Activated naive CD4-positive, alpha-beta T cell treated with anti-CD3 and anti-CD28 coated beads for 36 hours (primary cell): ENCODE results near the gene LMOD1. TPM values are rescaled to one million over a fixed set of nuclear protein-coding genes. Genes with fewer than 3 reads are reported as not detected.
"Not testable (repeated sequence)": the region's sequence is repeated elsewhere in the genome, so short reads cannot be mapped to it uniquely, and the experiment has no call there.

Experiments used
- CTCF ChIA-PET: fragments of 350-600 bp; sonication (Branson Sonifier 250); formaldehyde crosslinking; loops from one replicate; lab custom pipeline; 2021; ENCODE audit warnings: antibody characterized with exemption; lab: Charles Lee
- DNase-seq: peaks from one replicate; pipeline ENCODE4 v3.0.0-alpha.2; 2020
- H3K27ac Mint-ChIP-seq: one replicate; pipeline ENCODE4 v1.8.0; 2021; ENCODE audit warnings: mild to moderate bottlenecking, mixed read lengths
- H3K27me3 Mint-ChIP-seq: one replicate; pipeline ENCODE4 v1.8.0; 2021; ENCODE audit warnings: low read depth, mixed read lengths
- H3K36me3 Mint-ChIP-seq: one replicate; pipeline ENCODE4 v1.8.0; 2021; ENCODE audit warnings: low read depth, mixed read lengths
- H3K4me1 Mint-ChIP-seq: one replicate; pipeline ENCODE4 v1.8.0; 2021; ENCODE audit warnings: low read depth, mixed read lengths
- H3K4me3 Mint-ChIP-seq: one replicate; pipeline ENCODE4 v1.8.0; 2021; ENCODE audit warnings: mild to moderate bottlenecking, moderate library complexity, mixed read lengths
- H3K9me3 Mint-ChIP-seq: one replicate; pipeline ENCODE4 v1.8.0; 2021; ENCODE audit warnings: mixed read lengths
- intact Hi-C: fragments of 100-400 bp; cut with micrococcal nuclease; formaldehyde crosslinking; loops from one replicate; pipeline ENCODE4 v1.15.1; 2023
- total RNA-seq, 2 experiments: library from RNA; stranded (reverse); gene quantifications; one replicate each; pipeline ENCODE4 v1.2.3, GENCODE V29; 2021

Gene LMOD1
- total RNA-seq, 2 experiments from 2014 or later, result not detected

DNA sequence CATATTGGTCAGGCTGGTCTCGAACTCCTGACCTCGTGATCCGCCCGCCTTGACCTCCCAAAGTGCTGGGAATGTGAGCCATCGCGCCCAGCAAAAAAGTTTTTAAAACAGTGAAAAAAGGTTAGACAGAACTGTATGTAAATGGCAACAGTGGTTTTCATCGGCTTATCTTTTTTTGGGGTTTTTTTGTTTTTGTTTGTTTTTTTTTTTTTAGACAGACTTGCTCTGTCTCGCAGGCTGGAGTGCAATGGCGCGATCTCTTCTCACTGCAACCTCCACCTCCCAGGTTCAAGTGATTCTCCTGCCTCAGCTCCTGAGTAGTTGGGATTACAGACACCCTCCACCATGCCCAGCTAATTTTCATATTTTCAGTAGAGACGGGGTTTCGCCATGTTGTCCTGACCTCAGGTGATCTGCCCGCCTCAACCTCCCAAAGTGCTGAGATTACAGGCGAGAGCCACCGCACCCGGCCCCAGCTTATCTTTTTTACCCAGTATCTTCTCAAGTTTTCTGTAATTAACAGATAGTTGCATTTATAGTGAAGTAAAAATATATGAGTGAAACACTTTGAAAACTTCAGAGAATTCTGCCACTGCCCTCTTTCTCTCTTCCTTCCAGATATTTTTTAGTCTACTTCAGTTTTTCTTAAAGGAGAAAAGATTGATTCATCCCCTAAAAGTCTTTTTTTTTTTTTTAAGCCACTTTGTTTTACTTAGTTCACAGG is 22.0 kb upstream of the LMOD1 start:
- Mint-ChIP-seq H3K27me3 (no peaks in the 10 kb centered on the region), H3K4me1 (no peaks in the 10 kb centered on the region), H3K4me3 (no peak overlapping the region), H3K9me3 (no peaks in the 10 kb centered on the region), H3K36me3 (peaks cover 15% of the 10 kb centered on the region), H3K27ac (no peak overlapping the region)
- intact Hi-C loops, result no loop called here
- CTCF ChIA-PET, result interaction anchor here (0.6 to 1.6 kb wide), 5 partner anchors 29 to 276 kb away, joined by 3 to 12 read pairs (median 6); no protein-coding TSS in a partner anchor
- no peak for DNase-seq

DNA sequence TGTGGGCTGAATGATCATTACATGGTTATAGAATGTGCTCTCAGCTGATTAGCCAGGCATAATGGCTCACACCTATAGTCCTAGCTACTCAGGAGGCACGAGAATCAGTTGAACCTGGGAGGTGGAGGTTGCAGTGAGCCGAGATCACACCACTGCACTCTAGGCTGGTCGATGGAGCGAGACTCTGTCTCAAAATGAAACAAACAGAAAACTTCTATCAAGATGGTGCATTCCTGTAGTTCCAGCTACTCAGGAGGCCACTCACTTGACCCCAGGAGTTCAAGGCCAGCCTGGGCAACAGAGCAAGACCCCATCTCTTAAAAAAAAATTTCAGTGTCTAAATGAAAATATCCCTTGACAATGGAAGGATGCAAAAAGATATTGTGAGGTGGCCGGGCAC is 19.8 kb upstream of the LMOD1 start:
- Mint-ChIP-seq H3K36me3 (peaks cover 17% of the 10 kb centered on the region), H3K27ac (peak overlapping the region; percentile 39), H3K4me3 (no peak overlapping the region), H3K9me3 (no peaks in the 10 kb centered on the region), H3K27me3 (no peaks in the 10 kb centered on the region), H3K4me1 (no peaks in the 10 kb centered on the region)
- CTCF ChIA-PET, result no interaction called here
- intact Hi-C loops, result no loop called here
- DNase-seq, result no peak

- peaks cover 16% of the 10 kb centered on the region for H3K36me3 Mint-ChIP-seq
- no peaks in the 10 kb centered on the region for H3K9me3 Mint-ChIP-seq
- H3K4me3 Mint-ChIP-seq, result no peak overlapping the region
- no peaks in the 10 kb centered on the region for H3K27me3 Mint-ChIP-seq
- H3K4me1 Mint-ChIP-seq, result peaks cover 2% of the 10 kb centered on the region
- no peak overlapping the region for H3K27ac Mint-ChIP-seq
- intact Hi-C loops, result no loop called here
- CTCF ChIA-PET, result interaction anchor here (0.7 to 2.7 kb wide), 2 partner anchors 10 to 68 kb away, joined by 5 to 18 read pairs; no protein-coding TSS in a partner anchor
- DNase-seq, result no peak
These were observed 17.9 kb upstream of the LMOD1 start for GRCh38 chr1:201964261-201964660.

DNA sequence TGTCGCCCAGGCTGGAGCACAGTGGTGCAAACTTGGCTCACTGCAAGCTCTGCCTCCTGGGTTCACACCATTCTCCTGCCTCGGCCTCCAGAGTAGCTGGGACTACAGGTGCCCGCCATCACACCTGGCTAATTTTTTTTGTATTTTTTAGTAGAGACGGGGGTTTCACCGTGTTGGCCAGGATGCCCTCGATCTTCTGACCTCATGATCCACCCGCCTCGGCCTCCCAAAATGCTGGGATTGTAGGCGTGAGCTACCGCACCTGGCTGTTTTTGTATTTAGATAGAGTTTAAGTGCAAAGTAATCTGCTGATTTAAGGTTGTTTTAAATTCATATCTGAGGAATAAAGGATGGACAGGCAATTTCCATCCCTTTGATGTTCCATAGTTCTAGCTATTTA is 16.0 kb upstream of the LMOD1 start:
- CTCF ChIA-PET, result interaction anchor here (1.4 to 2.7 kb wide), 2 partner anchors 10 to 66 kb away, joined by 5 to 18 read pairs; no protein-coding TSS in a partner anchor
- H3K4me1 Mint-ChIP-seq, H3K27ac Mint-ChIP-seq, DNase-seq, intact Hi-C loops, H3K27me3 Mint-ChIP-seq, H3K9me3 Mint-ChIP-seq, H3K4me3 Mint-ChIP-seq: not testable (repeated sequence)
- H3K36me3 Mint-ChIP-seq, result peaks cover 19% of the 10 kb centered on the region

DNA sequence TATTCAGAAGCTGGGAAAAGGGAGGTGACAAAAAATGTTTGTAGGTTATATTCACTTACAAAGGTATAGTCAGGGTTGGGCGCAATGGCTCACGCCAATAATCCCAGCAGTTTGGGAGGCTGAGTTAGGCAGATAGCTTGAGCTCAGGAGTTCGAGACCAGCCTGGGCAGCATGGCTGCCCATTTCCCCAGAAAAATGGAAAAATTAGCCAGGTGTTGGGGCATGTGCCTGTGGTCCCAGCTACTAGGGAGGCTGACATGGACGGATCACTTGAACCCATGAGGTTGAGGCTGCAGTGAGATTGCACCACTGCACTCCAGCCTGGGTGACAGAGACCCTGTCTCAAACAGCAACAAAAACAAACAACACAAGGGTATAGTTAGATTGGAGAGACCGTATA is 12.0 kb upstream of the LMOD1 start:
- H3K27ac Mint-ChIP-seq, result no peak overlapping the region
- peaks cover 18% of the 10 kb centered on the region for H3K36me3 Mint-ChIP-seq
- H3K4me1 Mint-ChIP-seq, result peaks cover 23% of the 10 kb centered on the region
- no peak overlapping the region for H3K4me3 Mint-ChIP-seq
- CTCF ChIA-PET, result interaction anchor here (0.6 to 1.7 kb wide), 4 partner anchors 41 to 90 kb away, joined by 3 to 4 read pairs (median 4); no protein-coding TSS in a partner anchor
- intact Hi-C loops, result no loop called here
- no peak for DNase-seq
- no peaks in the 10 kb centered on the region for H3K9me3 Mint-ChIP-seq
- no peaks in the 10 kb centered on the region for H3K27me3 Mint-ChIP-seq

DNA sequence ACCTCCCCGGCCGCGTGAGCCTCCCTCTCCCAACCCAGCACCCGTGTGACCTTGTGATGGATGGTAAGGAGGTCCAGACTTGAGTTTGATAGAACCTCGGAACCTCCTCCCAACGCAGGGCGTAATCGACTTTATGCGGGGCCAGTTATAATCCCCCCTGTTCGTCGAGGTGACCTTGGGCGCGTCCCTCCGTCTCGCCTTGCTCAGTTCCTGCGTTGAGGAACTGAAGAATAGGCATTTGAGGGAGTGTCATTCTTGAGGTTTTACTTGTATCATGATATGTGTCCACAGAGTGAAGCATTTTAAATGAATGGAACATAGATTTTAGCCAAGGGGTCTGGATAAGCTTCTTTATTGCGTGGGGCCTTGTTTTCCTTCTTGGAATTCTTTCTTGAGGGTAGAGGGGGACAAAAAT is 9.4 kb upstream of the LMOD1 start:
- peak overlapping the region; percentile 92 for H3K27ac Mint-ChIP-seq
- H3K4me1 Mint-ChIP-seq, result peaks cover 23% of the 10 kb centered on the region
- no peak for DNase-seq
- no peaks in the 10 kb centered on the region for H3K9me3 Mint-ChIP-seq
- H3K27me3 Mint-ChIP-seq, result no peaks in the 10 kb centered on the region
- intact Hi-C loops, result loop anchor here (1.0 to 2.0 kb wide), 6 partner anchors 28 to 937 kb away; partner anchors contain the start of genes IPO9, PPP1R12B and UBE2T
- peak overlapping the region; percentile 96 for H3K4me3 Mint-ChIP-seq
- H3K36me3 Mint-ChIP-seq, result peaks cover 16% of the 10 kb centered on the region
- CTCF ChIA-PET, result interaction anchor here (5.6 kb wide), 1 partner anchor 59 kb away, joined by 33 read pairs; no protein-coding TSS in a partner anchor

DNA sequence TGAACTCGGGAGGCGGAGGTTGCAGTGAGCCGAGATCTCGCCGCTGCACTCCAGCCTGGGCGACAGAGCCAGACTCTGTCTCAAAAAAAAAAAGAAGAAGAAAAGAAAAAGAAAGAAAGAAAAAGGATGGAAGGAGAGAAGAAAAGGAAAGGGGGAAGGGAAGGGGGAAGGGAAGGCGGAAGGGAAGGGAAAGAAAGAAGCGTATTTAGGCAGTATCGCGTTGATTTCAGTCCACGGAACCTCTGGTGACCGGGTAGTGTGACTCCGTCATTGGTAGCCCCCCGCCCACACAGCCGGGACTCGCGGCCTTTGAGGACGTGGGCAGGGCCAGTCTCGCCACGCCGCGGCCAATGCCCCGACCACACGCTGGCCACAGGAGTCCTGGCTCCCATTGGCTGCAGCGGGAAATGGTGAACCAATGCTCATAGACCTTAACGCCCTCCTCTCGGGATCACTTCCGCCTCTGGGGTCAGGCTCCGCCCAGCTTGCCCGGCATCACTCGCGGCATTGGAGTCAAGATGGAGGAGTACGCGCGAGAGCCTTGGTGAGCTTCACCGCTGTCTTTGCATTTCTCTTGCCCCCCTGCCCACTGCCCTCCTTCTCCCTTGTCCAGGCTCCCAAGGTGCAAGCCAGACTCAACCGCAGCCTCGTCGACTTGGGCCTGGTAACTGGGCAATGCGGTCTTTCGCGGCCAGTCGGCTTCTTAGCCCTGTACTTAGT is 8.8 kb upstream of the LMOD1 start, which contains the start of gene TIMM17A:
TIMM17A (plus strand) TSS at position 495 of the 720 bp plus-strand sequence; CDS start at position 519, 24 bp downstream.
- Mint-ChIP-seq H3K4me1 (peaks cover 20% of the 10 kb centered on the region), H3K27me3 (no peaks in the 10 kb centered on the region), H3K36me3 (peaks cover 12% of the 10 kb centered on the region), H3K4me3 (peak within 1 kb of the TSS; percentile 96), H3K27ac (peak within 1 kb of the TSS; percentile 92), H3K9me3 (no peaks in the 10 kb centered on the region)
- CTCF ChIA-PET, result interaction anchor here (5.6 kb wide), 1 partner anchor 59 kb away, joined by 33 read pairs; no protein-coding TSS in a partner anchor
- intact Hi-C loops, result loop anchor here (1.0 to 2.0 kb wide), 6 partner anchors 28 to 936 kb away; partner anchors contain the start of genes IPO9, PPP1R12B and UBE2T
- DNase-seq, result peak; percentile 98

GRCh38 chr1:201954263-201955008 is 8.1 kb upstream of the LMOD1 start:
- Mint-ChIP-seq H3K27me3 (no peaks in the 10 kb centered on the region), H3K4me1 (peaks cover 20% of the 10 kb centered on the region), H3K36me3 (peaks cover 12% of the 10 kb centered on the region), H3K27ac (peak overlapping the region; percentile 92), H3K9me3 (no peaks in the 10 kb centered on the region), H3K4me3 (peak overlapping the region; percentile 96)
- intact Hi-C loops, result loop anchor here (1.0 to 2.0 kb wide), 6 partner anchors 29 to 936 kb away; partner anchors contain the start of genes IPO9, PPP1R12B and UBE2T
- CTCF ChIA-PET, result interaction anchor here (0.7 to 5.6 kb wide), 4 partner anchors 10 to 58 kb away, joined by 3 to 33 read pairs (median 4); no protein-coding TSS in a partner anchor
- peak; percentile 19 for DNase-seq

- no peak overlapping the region for H3K4me3 Mint-ChIP-seq
- H3K36me3 Mint-ChIP-seq, result peaks cover under 1% of the 10 kb centered on the region
- H3K4me1 Mint-ChIP-seq, result peaks cover 19% of the 10 kb centered on the region
- no peak for DNase-seq
- H3K9me3 Mint-ChIP-seq, result no peaks in the 10 kb centered on the region
- H3K27me3 Mint-ChIP-seq, result peaks cover 31% of the 10 kb centered on the region
- CTCF ChIA-PET, result interaction anchor here (0.5 kb wide), 1 partner anchor 26 kb away, joined by 6 read pairs; no protein-coding TSS in a partner anchor
- intact Hi-C loops, result no loop called here
- no peak overlapping the region for H3K27ac Mint-ChIP-seq
These were observed 3.1 kb upstream of the LMOD1 start for GRCh38 chr1:201949491-201949890.

DNA sequence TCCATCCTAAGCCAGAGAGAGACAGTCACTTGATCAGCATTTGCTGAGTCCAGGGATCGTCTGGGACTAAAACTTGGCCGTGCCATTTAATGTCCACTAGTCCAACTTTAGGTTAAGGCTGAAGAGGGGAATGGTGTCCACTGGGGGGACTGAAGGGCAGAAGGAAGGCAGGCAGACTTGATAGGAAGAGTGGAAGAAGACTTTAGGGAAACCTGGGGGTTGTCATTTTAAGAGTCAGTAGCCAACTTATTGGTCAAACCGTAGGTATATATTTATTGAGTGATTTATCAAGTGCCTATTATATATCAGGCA is 1.3 kb upstream of the LMOD1 start:
- peaks cover 39% of the 10 kb centered on the region for H3K27me3 Mint-ChIP-seq
- CTCF ChIA-PET, result no interaction called here
- no peak overlapping the region for H3K4me3 Mint-ChIP-seq
- intact Hi-C loops, result no loop called here
- peaks cover 15% of the 10 kb centered on the region for H3K4me1 Mint-ChIP-seq
- H3K27ac Mint-ChIP-seq, result no peak overlapping the region
- H3K36me3 Mint-ChIP-seq, result no peaks in the 10 kb centered on the region
- no peaks in the 10 kb centered on the region for H3K9me3 Mint-ChIP-seq
- DNase-seq, result no peak

DNA sequence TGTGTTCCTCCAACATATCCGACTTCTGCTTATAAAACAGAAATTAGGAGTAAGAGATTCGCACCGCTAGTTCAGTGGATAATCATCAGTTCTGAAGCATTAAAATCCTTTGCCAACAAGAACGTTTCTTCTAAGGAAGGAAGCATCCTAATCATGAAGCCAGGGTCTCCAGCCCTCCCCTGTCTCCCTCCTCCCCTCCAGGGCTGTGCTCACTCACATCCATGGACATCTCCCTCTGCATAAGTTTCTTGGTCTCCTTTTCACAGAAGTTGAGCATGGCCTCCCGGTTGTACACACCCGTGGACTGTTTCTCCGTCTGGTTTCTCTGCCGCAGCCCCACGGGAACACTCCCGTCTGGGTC is 505 bp downstream of the LMOD1 start:
- DNase-seq, result no peak
- Mint-ChIP-seq H3K9me3 (no peaks in the 10 kb centered on the region), H3K36me3 (no peaks in the 10 kb centered on the region), H3K27ac (no peak overlapping the region), H3K4me1 (peaks cover 15% of the 10 kb centered on the region), H3K27me3 (peaks cover 39% of the 10 kb centered on the region), H3K4me3 (no peak overlapping the region)
- CTCF ChIA-PET, result interaction anchor here (1.0 to 3.4 kb wide), 3 partner anchors 17 to 54 kb away, joined by 3 to 17 read pairs (median 3); no protein-coding TSS in a partner anchor
- intact Hi-C loops, result no loop called here
